Measurements from ENCODE around the gene RIMBP2.

Gene RIMBP2

GRCh38 chr12:130508847-130509246 lies 207.3 kb downstream of the RIMBP2 start:
- H3K4me3 ChIP-seq (ENCODE audit: low read depth, low read length, poor library complexity, severe bottlenecking) = no peak overlapping the region
- no peaks in the 10 kb centered on the region for H3K4me1 ChIP-seq (ENCODE audit: insufficient read depth, low read length, severe bottlenecking)
- H3K9ac ChIP-seq (ENCODE audit: low read length) = no peak overlapping the region
- H4K20me1 ChIP-seq (ENCODE audit: insufficient read depth, low read length) = no peaks in the 10 kb centered on the region
- H3F3A ChIP-seq (ENCODE audit: insufficient read depth, low read length) = no peaks in the 10 kb centered on the region
- peaks cover 4% of the 10 kb centered on the region; the same call in 1 of the 2 replicates for H3K27me3 ChIP-seq (ENCODE audit: insufficient read depth, low read length)
- no peak overlapping the region for H2AFZ ChIP-seq (ENCODE audit: low read length)
- H3K9me3 ChIP-seq (ENCODE audit: low read length) = no peaks in the 10 kb centered on the region
- H3K36me3 ChIP-seq (ENCODE audit: insufficient read depth, low read length) = no peaks in the 10 kb centered on the region
- no peak overlapping the region for H3K4me2 ChIP-seq (ENCODE audit: low read length)
- TF ChIP-seq EZH2 (IDR thresholded peaks at IDR 0.05; ENCODE audit: borderline replicate concordance, low read length) = no peak
- no peak for TF ChIP-seq CTCF (IDR thresholded peaks at IDR 0.05; ENCODE audit: low read length)
- no peaks in the 10 kb centered on the region for H3K79me2 ChIP-seq (ENCODE audit: insufficient read depth, low read length)
- H3K27ac ChIP-seq (ENCODE audit: low read depth, low read length, poor library complexity, severe bottlenecking) = no peak overlapping the region
- no peaks in the 10 kb centered on the region for H3K9me2 ChIP-seq (ENCODE audit: low read depth, low read length)

- H4K20me1 ChIP-seq (ENCODE audit: insufficient read depth, low read length) = no peaks in the 10 kb centered on the region
- TF ChIP-seq EZH2 (IDR thresholded peaks at IDR 0.05; ENCODE audit: borderline replicate concordance, low read length) = no peak
- no peak overlapping the region for H3K9ac ChIP-seq (ENCODE audit: low read length)
- H2AFZ ChIP-seq (ENCODE audit: low read length) = no peak overlapping the region
- H3K27me3 ChIP-seq (ENCODE audit: insufficient read depth, low read length) = peaks cover 4% of the 10 kb centered on the region; the same call in 1 of the 2 replicates
- no peaks in the 10 kb centered on the region for H3K4me1 ChIP-seq (ENCODE audit: insufficient read depth, low read length, severe bottlenecking)
- no peaks in the 10 kb centered on the region for H3K36me3 ChIP-seq (ENCODE audit: insufficient read depth, low read length)
- H3K9me2 ChIP-seq (ENCODE audit: low read depth, low read length) = no peaks in the 10 kb centered on the region
- no peaks in the 10 kb centered on the region for H3K9me3 ChIP-seq (ENCODE audit: low read length)
- no peaks in the 10 kb centered on the region for H3F3A ChIP-seq (ENCODE audit: insufficient read depth, low read length)
- no peaks in the 10 kb centered on the region for H3K79me2 ChIP-seq (ENCODE audit: insufficient read depth, low read length)
- H3K4me3 ChIP-seq (ENCODE audit: low read depth, low read length, poor library complexity, severe bottlenecking) = no peak overlapping the region
- no peak overlapping the region for H3K4me2 ChIP-seq (ENCODE audit: low read length)
- H3K27ac ChIP-seq (ENCODE audit: low read depth, low read length, poor library complexity, severe bottlenecking) = no peak overlapping the region
Observed at GRCh38 chr12:130508318-130508717, 207.8 kb downstream of the RIMBP2 start.

- H3K4me1 ChIP-seq (ENCODE audit: insufficient read depth, low read length, severe bottlenecking) = no peaks in the 10 kb centered on the region
- H3K27me3 ChIP-seq (ENCODE audit: insufficient read depth, low read length) = peaks cover 4% of the 10 kb centered on the region; the same call in 1 of the 2 replicates
- no peaks in the 10 kb centered on the region for H3K9me3 ChIP-seq (ENCODE audit: low read length)
- H3K4me3 ChIP-seq (ENCODE audit: low read depth, low read length, poor library complexity, severe bottlenecking) = no peak overlapping the region
- H3K4me2 ChIP-seq (ENCODE audit: low read length) = no peak overlapping the region
- H3K27ac ChIP-seq (ENCODE audit: low read depth, low read length, poor library complexity, severe bottlenecking) = no peak overlapping the region
- H2AFZ ChIP-seq (ENCODE audit: low read length) = no peak overlapping the region
- no peaks in the 10 kb centered on the region for H3K36me3 ChIP-seq (ENCODE audit: insufficient read depth, low read length)
- H3F3A ChIP-seq (ENCODE audit: insufficient read depth, low read length) = no peaks in the 10 kb centered on the region
- H4K20me1 ChIP-seq (ENCODE audit: insufficient read depth, low read length) = no peaks in the 10 kb centered on the region
- no peaks in the 10 kb centered on the region for H3K79me2 ChIP-seq (ENCODE audit: insufficient read depth, low read length)
- no peak overlapping the region for H3K9ac ChIP-seq (ENCODE audit: low read length)
- TF ChIP-seq EZH2 (IDR thresholded peaks at IDR 0.05; ENCODE audit: borderline replicate concordance, low read length) (no peak), CTCF (IDR thresholded peaks at IDR 0.05; ENCODE audit: low read length) (no peak)
- no peaks in the 10 kb centered on the region for H3K9me2 ChIP-seq (ENCODE audit: low read depth, low read length)
Observed at GRCh38 chr12:130506844-130507243, 209.3 kb downstream of the RIMBP2 start.

GRCh38 chr12:130504840-130505175 lies 211.3 kb downstream of the RIMBP2 start:
- H3F3A ChIP-seq (ENCODE audit: insufficient read depth, low read length) = no peaks in the 10 kb centered on the region
- H3K4me1 ChIP-seq (ENCODE audit: insufficient read depth, low read length, severe bottlenecking) = no peaks in the 10 kb centered on the region
- no peaks in the 10 kb centered on the region for H3K9me3 ChIP-seq (ENCODE audit: low read length)
- no peaks in the 10 kb centered on the region for H3K79me2 ChIP-seq (ENCODE audit: insufficient read depth, low read length)
- no peak for TF ChIP-seq EZH2 (IDR thresholded peaks at IDR 0.05; ENCODE audit: borderline replicate concordance, low read length)
- no peak for TF ChIP-seq CTCF (IDR thresholded peaks at IDR 0.05; ENCODE audit: low read length)
- H3K9me2 ChIP-seq (ENCODE audit: low read depth, low read length) = no peaks in the 10 kb centered on the region
- no peak overlapping the region for H3K4me3 ChIP-seq (ENCODE audit: low read depth, low read length, poor library complexity, severe bottlenecking)
- no peak overlapping the region for H3K9ac ChIP-seq (ENCODE audit: low read length)
- peaks cover 4% of the 10 kb centered on the region; the same call in 1 of the 2 replicates for H3K27me3 ChIP-seq (ENCODE audit: insufficient read depth, low read length)
- H3K27ac ChIP-seq (ENCODE audit: low read depth, low read length, poor library complexity, severe bottlenecking) = no peak overlapping the region
- no peak overlapping the region for H3K4me2 ChIP-seq (ENCODE audit: low read length)
- no peaks in the 10 kb centered on the region for H3K36me3 ChIP-seq (ENCODE audit: insufficient read depth, low read length)
- no peak overlapping the region for H2AFZ ChIP-seq (ENCODE audit: low read length)
- no peaks in the 10 kb centered on the region for H4K20me1 ChIP-seq (ENCODE audit: insufficient read depth, low read length)
